Epithelial cell of proximal tubule (primary cell): Measurements from ENCODE around the gene TRIM45. TPM values are rescaled to one million over a fixed set of nuclear protein-coding genes. Genes with fewer than 3 reads are reported as not detected.

Experiments used
- DNase-seq: peaks from one replicate; pipeline ENCODE4 v3.0.0-alpha.2; 2011; ENCODE audit warnings: low read depth
- H3K4me3 ChIP-seq: 2 replicates; pipeline ENCODE4 v1.5.1; 2011; ENCODE audit warnings: low read depth, mild to moderate bottlenecking, low read length
- CTCF ChIP-seq: conservative IDR thresholded peaks from 2 replicates; pipeline ENCODE4 v1.5.1; 2012; ENCODE audit warnings: low read depth, mild to moderate bottlenecking, low read length
- total RNA-seq: library from RNA; depleted of rRNA; stranded (reverse); fragments of >200 nt; gene quantifications from 2 replicates; pipeline ENCODE4 v1.2.3, GENCODE V29; 2015

TRIM45 gene
- total RNA-seq, 1 donor from 2014 or later = 8.2 TPM

GRCh38 chr1:117093870-117094621, 27.5 kb downstream of the TRIM45 start:
- no peak overlapping the region for H3K4me3 ChIP-seq
- no peak for DNase-seq
- peak; percentile 48 for TF ChIP-seq CTCF

- TF ChIP-seq CTCF = no peak
- no peak for DNase-seq
- no peak overlapping the region for H3K4me3 ChIP-seq
Measured at GRCh38 chr1:117093091-117093534, 28.4 kb downstream of the TRIM45 start.

GRCh38 chr1:117092594-117092993, 29.0 kb downstream of the TRIM45 start:
- no peak for DNase-seq
- no peak overlapping the region for H3K4me3 ChIP-seq
- no peak for TF ChIP-seq CTCF

- no peak overlapping the region for H3K4me3 ChIP-seq
- no peak for DNase-seq
- TF ChIP-seq CTCF = no peak
Measured at GRCh38 chr1:117089996-117090395, 31.6 kb downstream of the TRIM45 start.

GRCh38 chr1:117087686-117088085, 33.9 kb downstream of the TRIM45 start:
- no peak for DNase-seq
- H3K4me3 ChIP-seq = no peak overlapping the region
- no peak for TF ChIP-seq CTCF

- H3K4me3 ChIP-seq = no peak overlapping the region
- DNase-seq = no peak
- TF ChIP-seq CTCF = no peak
Measured at GRCh38 chr1:117084231-117084630, 37.3 kb downstream of the TRIM45 start.

GRCh38 chr1:117079737-117080136, 41.8 kb downstream of the TRIM45 start:
- DNase-seq = no peak
- H3K4me3 ChIP-seq = no peak overlapping the region
- TF ChIP-seq CTCF = no peak
